Upper lobe of left lung (tissue), 6 donors: ENCODE results near the gene PDLIM4. TPM values are rescaled to one million over a fixed set of nuclear protein-coding genes. Genes with fewer than 3 reads are reported as not detected.

Source experiments
- ATAC-seq, 2 donors: fragments of 200-7000 bp; cut with Tn5 transposase; one replicate each; pipeline ENCODE4 v1.9.1; 2022; ENCODE audit warnings: mild to moderate bottlenecking in 2 of 2, moderate library complexity in 2 of 2; ENCODE audit not compliant: low FRiP score in 2 of 2
- DNase-seq, 2 donors: peaks; one replicate each; pipeline ENCODE4 v3.0.0-alpha.2; 2019 to 2020
- H3K27ac ChIP-seq, 4 donors: fragments of 200-600 bp; sonication (generic); one replicate each; pipeline ENCODE4 v1.5.1; 2016 to 2019
- H3K27me3 ChIP-seq, 4 donors: fragments of 200-600 bp; sonication (generic); one replicate each; pipeline ENCODE4 v1.5.1; 2017 to 2019
- H3K36me3 ChIP-seq, 4 donors: fragments of 200-600 bp; sonication (generic); one replicate each; pipeline ENCODE4 v1.5.1; 2016 to 2019
- H3K4me1 ChIP-seq, 4 donors: fragments of 200-600 bp; sonication (generic); one replicate each; pipeline ENCODE4 v1.5.1; 2018 to 2019
- H3K4me3 ChIP-seq, 4 donors: fragments of 200-600 bp; sonication (generic); one replicate each; pipeline ENCODE4 v1.5.1; 2017 to 2019; ENCODE audit warnings: mild to moderate bottlenecking in 2 of 4, moderate library complexity in 1 of 4
- H3K9me3 ChIP-seq, 4 donors: fragments of 200-600 bp; sonication (generic); one replicate each; pipeline ENCODE4 v1.5.1; 2018 to 2019
- CTCF ChIP-seq, 6 experiments: fragments of 450-650 bp in 4 of 6; fragments of 200-600 bp in 2 of 6; sonication (generic) in 2 of 6; IDR thresholded peaks; one replicate each; pipeline ENCODE4 v1.5.1; 2016 to 2019; ENCODE audit warnings: antibody characterized with exemption in 6 of 6
- EP300 ChIP-seq, 4 donors: sonication (generic); formaldehyde crosslinking; IDR thresholded peaks; one replicate each; pipeline ENCODE4 v1.5.1; 2017; ENCODE audit warnings: antibody characterized with exemption in 4 of 4, control low read depth in 2 of 4
- POLR2A ChIP-seq, 4 donors: fragments of 450-650 bp; IDR thresholded peaks; one replicate each; pipeline ENCODE4 v1.5.1; 2016 to 2017; ENCODE audit warnings: antibody characterized with exemption in 4 of 4, mild to moderate bottlenecking in 2 of 4
- POLR2AphosphoS5 ChIP-seq, 2 donors: sonication (generic); formaldehyde crosslinking; IDR thresholded peaks; one replicate each; pipeline ENCODE4 v1.5.1; 2017; ENCODE audit warnings: antibody characterized with exemption in 2 of 2
- WGBS, 2 donors: methylation state at CpG; one replicate each; pipeline ENCODE4 v1.1.5; 2017 to 2018; 5-methylcytosine and 5-hydroxymethylcytosine counted together
- total RNA-seq, 6 donors: library from RNA; depleted of rRNA in 4 of 6; stranded (reverse); fragments of >200 nt in 4 of 6; gene quantifications; one replicate each; pipeline versions ENCODE4 v1.1.0 to v1.2.1, GENCODE V29; 2016 to 2021
- donor health status: DM: no; HTN: no; CAD: no; lungs with moderate emphysema.
- donor health status: DM: no; HTN: yes; CAD: no; lungs with severe emphysema.

Gene PDLIM4, protein sequence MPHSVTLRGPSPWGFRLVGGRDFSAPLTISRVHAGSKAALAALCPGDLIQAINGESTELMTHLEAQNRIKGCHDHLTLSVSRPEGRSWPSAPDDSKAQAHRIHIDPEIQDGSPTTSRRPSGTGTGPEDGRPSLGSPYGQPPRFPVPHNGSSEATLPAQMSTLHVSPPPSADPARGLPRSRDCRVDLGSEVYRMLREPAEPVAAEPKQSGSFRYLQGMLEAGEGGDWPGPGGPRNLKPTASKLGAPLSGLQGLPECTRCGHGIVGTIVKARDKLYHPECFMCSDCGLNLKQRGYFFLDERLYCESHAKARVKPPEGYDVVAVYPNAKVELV
- total RNA-seq = 10 to 100 TPM in 4 of 6 donors, 1 to 10 TPM in 2; 3.3 to 14.2 (median 10.6) TPM

DNA sequence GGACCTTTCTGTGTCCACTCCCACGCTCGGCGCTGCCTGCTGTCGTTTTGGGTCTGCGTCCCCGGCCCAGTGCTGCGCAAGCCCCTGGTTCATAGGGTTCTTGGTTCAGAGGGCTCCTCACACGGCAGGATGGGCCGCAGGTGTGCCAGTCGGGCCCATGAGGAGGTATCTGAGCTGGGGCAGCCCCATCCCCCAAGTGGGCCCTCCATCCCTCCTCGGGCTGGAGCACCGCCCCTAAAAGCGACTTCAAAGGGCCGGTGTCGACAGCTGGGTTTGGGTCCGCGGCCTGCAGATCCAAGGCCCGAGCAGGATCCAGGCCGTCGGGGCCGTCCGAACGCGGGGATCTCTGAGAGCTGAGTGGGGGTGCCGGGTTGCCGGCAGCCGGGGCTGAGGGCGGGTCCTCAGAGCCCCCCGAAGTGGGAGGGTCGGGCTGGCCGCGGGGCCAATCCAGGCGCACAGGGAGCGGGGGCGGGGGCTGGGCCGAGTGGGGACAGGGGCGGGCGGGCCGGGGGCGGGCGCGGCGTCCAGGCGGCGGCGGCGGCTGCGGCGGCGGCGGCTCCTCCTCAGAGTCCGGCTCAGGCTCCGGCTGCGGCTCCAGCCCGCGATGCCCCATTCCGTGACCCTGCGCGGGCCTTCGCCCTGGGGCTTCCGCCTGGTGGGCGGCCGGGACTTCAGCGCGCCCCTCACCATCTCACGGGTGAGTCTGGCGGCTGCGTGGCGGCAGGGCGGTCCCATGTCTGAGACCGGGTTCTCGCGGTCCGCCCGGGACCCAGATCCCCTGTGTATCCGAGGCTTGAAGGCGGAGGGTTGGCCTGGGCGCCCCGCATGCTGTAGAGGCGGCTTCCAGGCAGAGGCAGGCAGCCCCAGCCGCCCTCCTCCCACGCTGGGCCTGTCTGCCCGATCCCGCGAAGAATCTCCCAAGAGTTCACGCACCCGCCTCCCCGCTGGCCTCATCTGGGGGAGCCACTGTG is at the start of gene PDLIM4:
Gene PDLIM4 (plus strand): TSS at position 566 of the 971 bp plus-strand sequence. CDS start 39 bp downstream, at position 605.
- Histone ChIP-seq H3K9me3 (no peaks in the 10 kb centered on the region), H3K27me3 (peaks cover 0 to 6% (median 3%) of the 10 kb centered on the region in 4 donors), H3K4me3 (peak within 1 kb of the TSS; percentile 16 to 54 (median 41)), H3K27ac (peak within 1 kb of the TSS; percentile 42 to 70 (median 44)), H3K36me3 (no peaks in the 10 kb centered on the region), H3K4me1 (peaks cover 9 to 36% (median 16%) of the 10 kb centered on the region in 4 donors)
- 47 to 48% methylated on average over 24 to 25 of the region's 88 CpGs for WGBS, 2 donors
- ATAC-seq (peak in 1 of 2 donors; percentile 73), DNase-seq (peak; percentile 28 to 89)
- no peak for TF ChIP-seq POLR2AphosphoS5 (IDR thresholded peaks at IDR 0.05)
- TF ChIP-seq EP300 (IDR thresholded peaks at IDR 0.05) = no peak
- no peak for TF ChIP-seq POLR2A (IDR thresholded peaks at IDR 0.05)
- no peak for TF ChIP-seq CTCF (IDR thresholded peaks at IDR 0.05)

GRCh38 chr5:132207778-132208177 is 49.7 kb upstream of the PDLIM4 start:
- no peak for DNase-seq
- H3K27ac ChIP-seq = no peak overlapping the region
- H3K4me1 ChIP-seq = peaks cover 0 to 11% (median 2%) of the 10 kb centered on the region in 4 donors
- no peaks in the 10 kb centered on the region for H3K27me3 ChIP-seq
- no peaks in the 10 kb centered on the region for H3K9me3 ChIP-seq
- WGBS, 2 donors = 92 to 96% methylated on average over 5 of the region's 5 CpGs
- no peak for ATAC-seq
- H3K36me3 ChIP-seq = peaks cover 5 to 71% (median 34%) of the 10 kb centered on the region in 4 donors
- H3K4me3 ChIP-seq = no peak overlapping the region
- no peak for TF ChIP-seq CTCF (IDR thresholded peaks at IDR 0.05)
- no peak for TF ChIP-seq POLR2AphosphoS5 (IDR thresholded peaks at IDR 0.05)

- Histone ChIP-seq H3K36me3 (peaks cover 5 to 69% (median 40%) of the 10 kb centered on the region in 4 donors), H3K27ac (no peak overlapping the region), H3K4me3 (no peak overlapping the region), H3K27me3 (no peaks in the 10 kb centered on the region), H3K9me3 (no peaks in the 10 kb centered on the region), H3K4me1 (peaks cover 0 to 11% (median 2%) of the 10 kb centered on the region in 4 donors)
- 72 to 78% methylated on average over 9 of the region's 9 CpGs for WGBS, 2 donors
- TF ChIP-seq POLR2AphosphoS5 (IDR thresholded peaks at IDR 0.05) (no peak), CTCF (IDR thresholded peaks at IDR 0.05) (no peak), EP300 (IDR thresholded peaks at IDR 0.05) (no peak), POLR2A (IDR thresholded peaks at IDR 0.05) (no peak)
- DNase-seq = no peak
- no peak for ATAC-seq
Measured at GRCh38 chr5:132209131-132209530, 48.4 kb upstream of the PDLIM4 start.

DNA sequence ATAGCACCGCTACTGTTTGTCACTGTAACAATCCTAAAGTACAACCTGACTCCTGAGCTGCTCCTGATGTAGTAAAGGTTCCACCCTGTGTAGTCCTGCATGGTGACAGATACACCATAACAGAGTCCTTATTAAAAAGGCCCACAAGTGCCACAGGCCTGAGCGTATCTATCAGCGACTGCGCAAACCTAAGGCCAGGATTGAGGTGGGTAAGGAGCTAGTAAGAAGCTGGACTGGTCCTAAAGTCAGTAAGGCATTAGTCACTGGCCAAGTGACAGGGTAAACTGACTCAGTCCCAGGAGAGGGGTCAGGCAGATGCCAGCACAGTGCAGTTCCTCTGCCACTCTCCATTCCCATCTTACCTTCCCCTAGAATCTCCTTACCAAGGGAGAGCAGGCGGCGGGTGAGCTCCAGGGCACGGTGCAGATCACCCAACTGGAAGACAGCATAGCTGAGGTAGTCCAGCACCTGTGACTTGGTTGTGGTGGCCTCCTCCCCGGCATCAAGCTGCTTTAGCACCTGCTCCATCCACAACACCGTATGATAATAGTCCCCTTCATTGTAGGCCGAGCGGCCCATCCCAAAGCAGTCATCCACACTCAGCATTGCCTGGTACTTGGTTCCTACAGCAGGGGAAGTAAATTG is 47.5 kb upstream of the PDLIM4 start:
- ATAC-seq (no peak), DNase-seq (peak in 1 of 2 donors; percentile 8)
- no peak overlapping the region for H3K4me3 ChIP-seq
- WGBS, 2 donors = 95 to 97% methylated on average over 8 to 11 of the region's 11 CpGs
- no peak overlapping the region for H3K27ac ChIP-seq
- no peaks in the 10 kb centered on the region for H3K27me3 ChIP-seq
- H3K9me3 ChIP-seq = no peaks in the 10 kb centered on the region
- peaks cover 5 to 62% (median 39%) of the 10 kb centered on the region in 4 donors for H3K36me3 ChIP-seq
- peaks cover 3 to 14% (median 4%) of the 10 kb centered on the region in 4 donors for H3K4me1 ChIP-seq
- TF ChIP-seq POLR2A (IDR thresholded peaks at IDR 0.05) (no peak), EP300 (IDR thresholded peaks at IDR 0.05) (no peak), POLR2AphosphoS5 (IDR thresholded peaks at IDR 0.05) (no peak), CTCF (IDR thresholded peaks at IDR 0.05) (no peak)
